Suprapubic skin (tissue), 4 donors: ENCODE data around the gene BMPR1B. TPM values are rescaled to one million over a fixed set of nuclear protein-coding genes. Genes with fewer than 3 reads are reported as not detected.
"Not testable (repeated sequence)": the region's sequence is repeated elsewhere in the genome, so short reads cannot be mapped to it uniquely, and the experiment has no call there.

ENCODE experiments used
- DNase-seq, 2 donors: peaks; one replicate each; pipeline ENCODE4 v3.0.0-alpha.2; 2019; ENCODE audit warnings: low spot score in 2 of 2
- H3K27ac ChIP-seq: fragments of 200-600 bp; sonication (generic); one replicate; pipeline ENCODE4 v1.5.1; 2019
- H3K27me3 ChIP-seq: fragments of 200-600 bp; sonication (generic); one replicate; pipeline ENCODE4 v1.5.1; 2019
- H3K36me3 ChIP-seq: fragments of 200-600 bp; sonication (generic); one replicate; pipeline ENCODE4 v1.5.1; 2019
- H3K4me1 ChIP-seq: fragments of 200-600 bp; sonication (generic); one replicate; pipeline ENCODE4 v1.5.1; 2019
- H3K4me3 ChIP-seq: fragments of 200-600 bp; sonication (generic); one replicate; pipeline ENCODE4 v1.5.1; 2019; ENCODE audit warnings: mild to moderate bottlenecking
- H3K9me3 ChIP-seq: fragments of 200-600 bp; sonication (generic); one replicate; pipeline ENCODE4 v1.5.1; 2019
- CTCF ChIP-seq, 2 donors: fragments of 200-600 bp in 1 of 2; fragments of 450-650 bp in 1 of 2; sonication (generic) in 1 of 2; IDR thresholded peaks; one replicate each; pipeline ENCODE4 v1.5.1; 2016 to 2019; ENCODE audit warnings: antibody characterized with exemption in 2 of 2, mild to moderate bottlenecking in 1 of 2, moderate library complexity in 1 of 2
- EP300 ChIP-seq: sonication (generic); formaldehyde crosslinking; IDR thresholded peaks from one replicate; pipeline ENCODE4 v1.6.1; 2017; ENCODE audit warnings: antibody characterized with exemption
- POLR2A ChIP-seq, 2 donors: fragments of 450-650 bp; IDR thresholded peaks; one replicate each; pipeline ENCODE4 v1.6.1; 2017; ENCODE audit warnings: antibody characterized with exemption in 2 of 2, mild to moderate bottlenecking in 2 of 2, moderate library complexity in 2 of 2
- POLR2AphosphoS5 ChIP-seq, 3 donors: sonication (generic); formaldehyde crosslinking; IDR thresholded peaks; one replicate each; pipeline ENCODE4 v1.6.1; 2017; ENCODE audit warnings: antibody characterized with exemption in 3 of 3
- WGBS: methylation state at CpG from one replicate; pipeline ENCODE4 v1.1.5; 2018; 5-methylcytosine and 5-hydroxymethylcytosine counted together
- total RNA-seq, 4 donors: library from RNA; depleted of rRNA; stranded (reverse); fragments of >200 nt; gene quantifications; one replicate each; pipeline ENCODE4 v1.1.0, GENCODE V29; 2016

BMPR1B gene
- total RNA-seq, 4 donors from 2014 or later = 0.38 to 1.2 (median 0.75) TPM

- 89% methylated on average over 2 of the region's 2 CpGs for WGBS
- no peaks in the 10 kb centered on the region for H3K4me1 ChIP-seq
- no peak overlapping the region for H3K27ac ChIP-seq
- no peaks in the 10 kb centered on the region for H3K27me3 ChIP-seq
- H3K9me3 ChIP-seq = no peaks in the 10 kb centered on the region
- no peak overlapping the region for H3K4me3 ChIP-seq
- no peaks in the 10 kb centered on the region for H3K36me3 ChIP-seq
- TF ChIP-seq POLR2A (IDR thresholded peaks at IDR 0.05) (no peak), POLR2AphosphoS5 (IDR thresholded peaks at IDR 0.05) (no peak), EP300 (no peak), CTCF (IDR thresholded peaks at IDR 0.05) (no peak)
- DNase-seq = no peak
These were observed 293.9 kb downstream of the BMPR1B start for GRCh38 chr4:95051702-95052020.

- 90% methylated on average over 1 of the region's 1 CpG for WGBS
- TF ChIP-seq EP300 = no peak
- TF ChIP-seq CTCF (IDR thresholded peaks at IDR 0.05) = no peak
- TF ChIP-seq POLR2AphosphoS5 (IDR thresholded peaks at IDR 0.05) = no peak
- TF ChIP-seq POLR2A (IDR thresholded peaks at IDR 0.05) = no peak
These were observed 301.2 kb downstream of the BMPR1B start for GRCh38 chr4:95058991-95059390.

GRCh38 chr4:95059663-95060062, 301.9 kb downstream of the BMPR1B start:
- Histone ChIP-seq H3K27me3 (no peaks in the 10 kb centered on the region), H3K4me1 (no peaks in the 10 kb centered on the region), H3K36me3 (no peaks in the 10 kb centered on the region), H3K4me3 (no peak overlapping the region), H3K27ac (no peak overlapping the region), H3K9me3 (no peaks in the 10 kb centered on the region)
- TF ChIP-seq POLR2AphosphoS5 (IDR thresholded peaks at IDR 0.05) = no peak
- TF ChIP-seq CTCF (IDR thresholded peaks at IDR 0.05) = no peak
- TF ChIP-seq POLR2A (IDR thresholded peaks at IDR 0.05) = no peak
- no peak for TF ChIP-seq EP300
- WGBS = 64% methylated on average over 1 of the region's 1 CpG
- no peak for DNase-seq

More at GRCh38 chr4:95058991-95059390, 301.2 kb downstream of the BMPR1B start:
- Histone ChIP-seq H3K27ac (no peak overlapping the region), H3K9me3 (no peaks in the 10 kb centered on the region), H3K36me3 (no peaks in the 10 kb centered on the region), H3K4me3 (no peak overlapping the region), H3K4me1 (no peaks in the 10 kb centered on the region), H3K27me3 (no peaks in the 10 kb centered on the region)
- DNase-seq = no peak

GRCh38 chr4:95061220-95061619, 303.5 kb downstream of the BMPR1B start:
- no peaks in the 10 kb centered on the region for H3K27me3 ChIP-seq
- DNase-seq = no peak

GRCh38 chr4:95061801-95062200, 304.0 kb downstream of the BMPR1B start:
- H3K27me3 ChIP-seq, H3K4me3 ChIP-seq, H3K36me3 ChIP-seq, DNase-seq, H3K27ac ChIP-seq, H3K4me1 ChIP-seq, H3K9me3 ChIP-seq: not testable (repeated sequence)
- WGBS = 90% methylated on average over 4 of the region's 4 CpGs

More at GRCh38 chr4:95061220-95061619, 303.5 kb downstream of the BMPR1B start:
- H3K36me3 ChIP-seq = no peaks in the 10 kb centered on the region
- no peaks in the 10 kb centered on the region for H3K9me3 ChIP-seq
- TF ChIP-seq CTCF (IDR thresholded peaks at IDR 0.05) = no peak
- TF ChIP-seq EP300 = no peak
- TF ChIP-seq POLR2A (IDR thresholded peaks at IDR 0.05) = no peak
- TF ChIP-seq POLR2AphosphoS5 (IDR thresholded peaks at IDR 0.05) = no peak
- no peaks in the 10 kb centered on the region for H3K4me1 ChIP-seq
- H3K4me3 ChIP-seq = no peak overlapping the region
- 74% methylated on average over 2 of the region's 2 CpGs for WGBS
- no peak overlapping the region for H3K27ac ChIP-seq

- Histone ChIP-seq H3K27me3 (no peaks in the 10 kb centered on the region), H3K9me3 (no peaks in the 10 kb centered on the region), H3K27ac (no peak overlapping the region), H3K36me3 (no peaks in the 10 kb centered on the region), H3K4me3 (no peak overlapping the region), H3K4me1 (no peaks in the 10 kb centered on the region)
- no peak for DNase-seq
- 10% methylated on average over 1 of the region's 1 CpG for WGBS
- TF ChIP-seq CTCF (IDR thresholded peaks at IDR 0.05) (no peak), POLR2AphosphoS5 (IDR thresholded peaks at IDR 0.05) (no peak), POLR2A (IDR thresholded peaks at IDR 0.05) (no peak), EP300 (no peak)
These were observed 308.3 kb downstream of the BMPR1B start for GRCh38 chr4:95066050-95066449.
